HG03521 (cell line): ENCODE measurements around the gene PGA3.
"Not testable (repeated sequence)": the region's sequence is repeated elsewhere in the genome, so short reads cannot be mapped to it uniquely, and the experiment has no call there.

Source experiments
- ATAC-seq: cut with Tn5 transposase; IDR thresholded peaks from one replicate; pipeline ENCODE4 v1.9.1; 2021; ENCODE audit warnings: mild to moderate bottlenecking, moderate library complexity; ENCODE audit not compliant: unreplicated experiment

Gene PGA3

GRCh38 chr11:61170566-61170965, 32.7 kb upstream of the PGA3 start:
- no peak for ATAC-seq

- no peak for ATAC-seq
Observed at GRCh38 chr11:61171907-61172306, 31.4 kb upstream of the PGA3 start.

- no peak for ATAC-seq
Observed at GRCh38 chr11:61172356-61172755, 31.0 kb upstream of the PGA3 start.

- ATAC-seq = no peak
Observed at GRCh38 chr11:61172888-61173287, 30.4 kb upstream of the PGA3 start.

GRCh38 chr11:61173456-61173855, 29.9 kb upstream of the PGA3 start:
- no peak for ATAC-seq

GRCh38 chr11:61174273-61174672, 29.0 kb upstream of the PGA3 start:
- no peak for ATAC-seq

GRCh38 chr11:61174949-61175348, 28.4 kb upstream of the PGA3 start:
- no peak for ATAC-seq

- ATAC-seq = no peak
Observed at GRCh38 chr11:61176446-61176845, 26.9 kb upstream of the PGA3 start.

GRCh38 chr11:61180205-61180604, 23.1 kb upstream of the PGA3 start:
- ATAC-seq = not testable (repeated sequence)

- no peak for ATAC-seq
Observed at GRCh38 chr11:61181489-61181888, 21.8 kb upstream of the PGA3 start.

GRCh38 chr11:61183645-61184044, 19.7 kb upstream of the PGA3 start:
- no peak for ATAC-seq

- no peak for ATAC-seq
Observed at GRCh38 chr11:61186504-61186903, 16.8 kb upstream of the PGA3 start.

- ATAC-seq = no peak
Observed at GRCh38 chr11:61187505-61188130, 15.7 kb upstream of the PGA3 start.

- no peak for ATAC-seq
Observed at GRCh38 chr11:61189933-61190332, 13.4 kb upstream of the PGA3 start.

GRCh38 chr11:61193596-61193995, 9.7 kb upstream of the PGA3 start:
- no peak for ATAC-seq

GRCh38 chr11:61194169-61194671, 9.1 kb upstream of the PGA3 start:
- no peak for ATAC-seq

GRCh38 chr11:61194981-61195695, 8.2 kb upstream of the PGA3 start:
- ATAC-seq = no peak

- ATAC-seq = no peak
Observed at GRCh38 chr11:61195719-61196118, 7.6 kb upstream of the PGA3 start.

GRCh38 chr11:61198361-61198760, 5.0 kb upstream of the PGA3 start:
- no peak for ATAC-seq

- ATAC-seq = no peak
Observed at GRCh38 chr11:61198948-61199523, 4.3 kb upstream of the PGA3 start.

- ATAC-seq = no peak
Observed at GRCh38 chr11:61201476-61201875, 1.8 kb upstream of the PGA3 start.

- not testable (repeated sequence) for ATAC-seq
Observed at GRCh38 chr11:61203873-61204272, 558 bp downstream of the PGA3 start.
